GM23338 (cell line): ENCODE results near the gene BICDL2. TPM values are rescaled to one million over a fixed set of nuclear protein-coding genes. Genes with fewer than 3 reads are reported as not detected.
A peak's percentile ranks its signal among the peaks of the same experiment; 100 is the strongest.

Experiments used
- ATAC-seq: fragments of 200-7000 bp; cut with Tn5 transposase; 3 replicates; pipeline ENCODE4 v1.9.1; 2020
- DNase-seq: peaks from one replicate; pipeline ENCODE4 v3.0.0-alpha.2; 2015; ENCODE audit warnings: low spot score
- H2AFZ ChIP-seq: fragments of 200-600 bp; sonication (generic); 2 replicates; pipeline ENCODE4 v1.8.0; 2016; ENCODE audit warnings: antibody characterized with exemption, mild to moderate bottlenecking, moderate library complexity
- H3F3A ChIP-seq: fragments of 200-600 bp; sonication (generic); replicated peaks from 2 replicates; pipeline ENCODE4 v1.8.0; 2017; ENCODE audit warnings: antibody characterized with exemption, mixed run types, low read depth
- H3K27ac ChIP-seq: fragments of 200-600 bp; sonication (generic); 2 replicates; pipeline ENCODE4 v1.6.1; 2016; ENCODE audit warnings: low read depth
- H3K27me3 ChIP-seq: fragments of 200-600 bp; sonication (generic); 2 replicates; pipeline ENCODE4 v1.8.0; 2016; ENCODE audit warnings: mild to moderate bottlenecking, mixed run types, moderate library complexity; ENCODE audit not compliant: insufficient read depth
- H3K36me3 ChIP-seq: fragments of 200-600 bp; sonication (generic); 2 replicates; pipeline ENCODE4 v1.8.0; 2016; ENCODE audit warnings: mild to moderate bottlenecking; ENCODE audit not compliant: insufficient read depth
- H3K4me1 ChIP-seq: fragments of 200-600 bp; sonication (generic); 2 replicates; pipeline ENCODE4 v1.8.0; 2016; ENCODE audit warnings: mild to moderate bottlenecking, moderate library complexity; ENCODE audit not compliant: insufficient read depth
- H3K4me2 ChIP-seq: fragments of 200-600 bp; sonication (generic); 2 replicates; pipeline ENCODE4 v1.7.1; 2017; ENCODE audit warnings: mixed run types
- H3K4me3 ChIP-seq: fragments of 200-600 bp; sonication (generic); 2 replicates; pipeline ENCODE4 v1.6.1; 2016; ENCODE audit warnings: mixed run types
- H3K79me2 ChIP-seq: fragments of 200-600 bp; sonication (generic); replicated peaks from 2 replicates; pipeline ENCODE4 v1.8.0; 2017; ENCODE audit warnings: mild to moderate bottlenecking; ENCODE audit not compliant: insufficient read depth
- H3K9me2 ChIP-seq: fragments of 200-600 bp; sonication (generic); 2 replicates; pipeline ENCODE4 v1.8.0; 2017; ENCODE audit not compliant: insufficient read depth
- H4K20me1 ChIP-seq: fragments of 200-600 bp; sonication (generic); replicated peaks from 2 replicates; pipeline ENCODE4 v1.8.0; 2017; ENCODE audit warnings: mild to moderate bottlenecking; ENCODE audit not compliant: insufficient read depth
- H3K27ac Mint-ChIP-seq: 2 replicates; pipeline ENCODE4 v1.8.0; 2020; ENCODE audit warnings: inconsistent platforms, mild to moderate bottlenecking, moderate library complexity, mixed read lengths
- H3K27me3 Mint-ChIP-seq: 3 replicates; pipeline ENCODE4 v1.8.0; 2022; ENCODE audit warnings: low read depth, mild to moderate bottlenecking, moderate library complexity, mixed read lengths, inconsistent platforms; ENCODE audit not compliant: insufficient read depth, poor library complexity
- H3K36me3 Mint-ChIP-seq: 3 replicates; pipeline ENCODE4 v1.8.0; 2021; ENCODE audit warnings: low read depth, mild to moderate bottlenecking, inconsistent platforms, moderate library complexity, mixed read lengths
- H3K4me1 Mint-ChIP-seq: 3 replicates; pipeline ENCODE4 v1.8.0; 2020; ENCODE audit warnings: mild to moderate bottlenecking, inconsistent platforms, mixed read lengths
- H3K4me3 Mint-ChIP-seq: 3 replicates; pipeline ENCODE4 v1.8.0; 2021; ENCODE audit warnings: moderate library complexity, mild to moderate bottlenecking, inconsistent platforms, mixed read lengths
- H3K9me3 Mint-ChIP-seq: 3 replicates; pipeline ENCODE4 v1.8.0; 2020; ENCODE audit warnings: moderate library complexity, mild to moderate bottlenecking, inconsistent platforms, mixed read lengths
- CREB1 ChIP-seq: fragments of 250-450 bp; sonication (Bioruptor Pico); IDR thresholded peaks from 2 replicates; pipeline ENCODE4 v1.5.0; 2020; ENCODE audit warnings: low read depth, mild to moderate bottlenecking, moderate library complexity
- CTCF ChIP-seq, 2 experiments: fragments of 200-600 bp in 1 of 2; sonication (generic) in 1 of 2; conservative IDR thresholded peaks; 2 replicates each; pipeline versions ENCODE4 v1.5.1 to v1.6.1; 2016 to 2017; ENCODE audit warnings: antibody characterized with exemption in 2 of 2, low read depth in 2 of 2, mild to moderate bottlenecking in 2 of 2, moderate library complexity in 1 of 2
- ETS1 ChIP-seq: IDR thresholded peaks from 2 replicates; pipeline ENCODE4 v1.6.1; 2016; ENCODE audit warnings: antibody characterized with exemption
- EZH2 ChIP-seq: fragments of 200-600 bp; sonication (generic); IDR thresholded peaks from one replicate; pipeline ENCODE4 v1.8.0; 2017; ENCODE audit warnings: antibody characterized with exemption, mild to moderate bottlenecking, low read depth; ENCODE audit not compliant: unreplicated experiment
- EZH2phosphoT487 ChIP-seq: fragments of 200-600 bp; sonication (generic); IDR thresholded peaks from one replicate; pipeline ENCODE4 v1.8.1; 2018; ENCODE audit warnings: antibody characterized with exemption; ENCODE audit not compliant: unreplicated experiment
- JUNB ChIP-seq: IDR thresholded peaks from one replicate; pipeline ENCODE4 v1.6.1; 2016; ENCODE audit warnings: antibody characterized with exemption; ENCODE audit not compliant: unreplicated experiment
- NANOG ChIP-seq: IDR thresholded peaks from 2 replicates; pipeline ENCODE4 v1.6.1; 2016; ENCODE audit warnings: antibody characterized with exemption, borderline replicate concordance
- POLR2AphosphoS5 ChIP-seq: IDR thresholded peaks from 2 replicates; pipeline ENCODE4 v1.6.1; 2016; ENCODE audit warnings: antibody characterized with exemption, low read depth
- REST ChIP-seq: IDR thresholded peaks from one replicate; pipeline ENCODE4 v1.6.1; 2018; ENCODE audit warnings: antibody characterized with exemption; ENCODE audit not compliant: unreplicated experiment
- STAT1 ChIP-seq: IDR thresholded peaks from one replicate; pipeline ENCODE4 v1.6.1; 2016; ENCODE audit warnings: antibody characterized with exemption; ENCODE audit not compliant: unreplicated experiment
- ZNF114 ChIP-seq: fragments of 250-450 bp; sonication (Bioruptor Pico); IDR thresholded peaks from 2 replicates; pipeline ENCODE4 v1.5.0; 2020; ENCODE audit warnings: mild to moderate bottlenecking, moderate library complexity
- ZNF331 ChIP-seq: fragments of 250-450 bp; sonication (Bioruptor Pico); IDR thresholded peaks from 2 replicates; pipeline ENCODE4 v1.5.0; 2020; ENCODE audit warnings: low read depth, mild to moderate bottlenecking, moderate library complexity
- ZNF462 ChIP-seq: fragments of 250-450 bp; sonication (Bioruptor Pico); IDR thresholded peaks from 2 replicates; pipeline ENCODE4 v1.5.0; 2020; ENCODE audit warnings: mild to moderate bottlenecking, moderate library complexity
- polyA plus RNA-seq: library from polyadenylated mRNA; unstranded; fragments of >200 nt; fragmentation: Nextera tagmentation; extraction: Ambion mirVana; gene quantifications from 2 replicates; pipeline ENCODE4 v1.2.1, GENCODE V29; 2016
- total RNA-seq: library from RNA; depleted of rRNA; stranded (reverse); fragments of >200 nt; shearing (Covaris generic); gene quantifications from 2 replicates; pipeline ENCODE4 v1.2.3, GENCODE V29; 2014

Gene BICDL2
- total and polyA plus RNA-seq, 2 experiments from 2014 or later, result 12.7 to 18.4 TPM

GRCh38 chr16:2990891-2991290 is 45.9 kb downstream of the BICDL2 start:
- Mint-ChIP-seq H3K27me3 (peaks cover 7% of the 10 kb centered on the region), H3K27ac (no peak overlapping the region), H3K9me3 (no peaks in the 10 kb centered on the region), H3K4me3 (no peak overlapping the region), H3K36me3 (no peaks in the 10 kb centered on the region), H3K4me1 (peaks cover 30% of the 10 kb centered on the region)
- H3K79me2 ChIP-seq, result no peaks in the 10 kb centered on the region
- no peaks in the 10 kb centered on the region for H3K36me3 ChIP-seq
- ATAC-seq, result peak; percentile 30
- H3K27ac ChIP-seq, result no peak overlapping the region
- H4K20me1 ChIP-seq, result no peaks in the 10 kb centered on the region
- H3K4me2 ChIP-seq, result peak overlapping the region; percentile 48
- no peaks in the 10 kb centered on the region for H3K27me3 ChIP-seq
- DNase-seq, result peak; percentile 49
- TF ChIP-seq NANOG, result no peak
- no peak for TF ChIP-seq ETS1
- no peak for TF ChIP-seq ZNF114 (CRISPR knock-in tag)
- TF ChIP-seq CTCF (conservative IDR thresholded peaks at IDR 0.05; ENCODE audit: low read depth in 2 of 2), result no peak
- no peak for TF ChIP-seq POLR2AphosphoS5
- TF ChIP-seq EZH2phosphoT487, result no peak
- no peak for TF ChIP-seq EZH2
- no peak for TF ChIP-seq REST
- no peak for TF ChIP-seq ZNF331 (CRISPR knock-in tag)
- no peak for TF ChIP-seq CREB1 (CRISPR knock-in tag)
- TF ChIP-seq STAT1, result no peak
- TF ChIP-seq ZNF462 (CRISPR knock-in tag), result no peak
- no peak for TF ChIP-seq JUNB
- H2AFZ ChIP-seq, result no peak overlapping the region
- H3K4me3 ChIP-seq, result no peak overlapping the region
- H3F3A ChIP-seq, result no peaks in the 10 kb centered on the region
- H3K9me2 ChIP-seq, result no peaks in the 10 kb centered on the region
- peaks cover 30% of the 10 kb centered on the region for H3K4me1 ChIP-seq
